Left ventricle myocardium inferior (tissue), 1 donor: ENCODE measurements around the gene GRIK4. TPM values are rescaled to one million over a fixed set of nuclear protein-coding genes. Genes with fewer than 3 reads are reported as not detected.

ENCODE experiments used
- DNase-seq: peaks from one replicate; pipeline ENCODE4 v3.0.0-alpha.2; 2020
- H3K27ac ChIP-seq: fragments of 200-600 bp; replicated peaks from 2 replicates; pipeline ENCODE4 v1.8.0; 2021
- H3K27me3 ChIP-seq: fragments of 200-600 bp; 2 replicates; pipeline ENCODE4 v1.8.0; 2021; ENCODE audit warnings: low read depth
- H3K36me3 ChIP-seq: fragments of 200-600 bp; 2 replicates; pipeline ENCODE4 v1.8.0; 2021
- H3K4me1 ChIP-seq: fragments of 200-600 bp; 2 replicates; pipeline ENCODE4 v1.8.0; 2021
- H3K4me3 ChIP-seq: fragments of 200-600 bp; 2 replicates; pipeline ENCODE4 v1.8.0; 2021; ENCODE audit warnings: mild to moderate bottlenecking, moderate library complexity
- H3K9me3 ChIP-seq: fragments of 200-600 bp; replicated peaks from 2 replicates; pipeline ENCODE4 v1.8.0; 2021
- CTCF ChIP-seq: fragments of 200-600 bp; IDR thresholded peaks from 2 replicates; pipeline ENCODE4 v1.8.0; 2021; ENCODE audit warnings: antibody characterized with exemption, mild to moderate bottlenecking, borderline replicate concordance
- intact Hi-C: fragments of 100-400 bp; cut with micrococcal nuclease; formaldehyde crosslinking; loops from one replicate; pipeline ENCODE4 v1.11.0; 2022
- total RNA-seq: library from RNA; stranded (reverse); fragmentation: NEBNext Ultra II Directional; extraction: Animal tissue kit (Norgen Biotek cat#: 25700); gene quantifications from one replicate; pipeline ENCODE4 v1.2.1, GENCODE V29; 2021
- donor health status: DM: no; HTN: yes; CAD: no; lungs with severe emphysema.

GRIK4 gene
- total RNA-seq, 1 donor from 2014 or later: 0.16 TPM

GRCh38 chr11:120830085-120830620, 318.6 kb downstream of the GRIK4 start:
- H3K27me3 ChIP-seq: peaks cover 98% of the 10 kb centered on the region

GRCh38 chr11:120832481-120833238, 321.1 kb downstream of the GRIK4 start:
- Histone ChIP-seq H3K9me3 (no peaks in the 10 kb centered on the region), H3K27me3 (peaks cover 98% of the 10 kb centered on the region), H3K36me3 (no peaks in the 10 kb centered on the region), H3K4me1 (no peaks in the 10 kb centered on the region), H3K27ac (no peak overlapping the region), H3K4me3 (no peak overlapping the region)
- DNase-seq: no peak
- no peak for TF ChIP-seq CTCF
- intact Hi-C loops: no loop called here

More at GRCh38 chr11:120830085-120830620, 318.6 kb downstream of the GRIK4 start:
- intact Hi-C loops: no loop called here
- Histone ChIP-seq H3K9me3 (no peaks in the 10 kb centered on the region), H3K4me1 (no peaks in the 10 kb centered on the region), H3K36me3 (no peaks in the 10 kb centered on the region), H3K4me3 (no peak overlapping the region), H3K27ac (no peak overlapping the region)
- no peak for DNase-seq
- no peak for TF ChIP-seq CTCF

GRCh38 chr11:120834686-120835210, 323.2 kb downstream of the GRIK4 start:
- TF ChIP-seq CTCF: no peak
- Histone ChIP-seq H3K9me3 (no peaks in the 10 kb centered on the region), H3K4me1 (no peaks in the 10 kb centered on the region), H3K27ac (no peak overlapping the region), H3K36me3 (no peaks in the 10 kb centered on the region), H3K4me3 (no peak overlapping the region), H3K27me3 (peaks cover 83% of the 10 kb centered on the region)
- DNase-seq: no peak
- intact Hi-C loops: no loop called here

GRCh38 chr11:120835601-120836228, 324.2 kb downstream of the GRIK4 start:
- no peaks in the 10 kb centered on the region for H3K9me3 ChIP-seq
- no peaks in the 10 kb centered on the region for H3K36me3 ChIP-seq
- no peak overlapping the region for H3K27ac ChIP-seq
- no peak overlapping the region for H3K4me3 ChIP-seq
- DNase-seq: no peak
- peaks cover 83% of the 10 kb centered on the region for H3K27me3 ChIP-seq
- no peaks in the 10 kb centered on the region for H3K4me1 ChIP-seq
- no peak for TF ChIP-seq CTCF
- intact Hi-C loops: no loop called here

GRCh38 chr11:120837696-120838095, 326.1 kb downstream of the GRIK4 start:
- Histone ChIP-seq H3K4me1 (no peaks in the 10 kb centered on the region), H3K27me3 (peaks cover 64% of the 10 kb centered on the region), H3K4me3 (no peak overlapping the region), H3K36me3 (no peaks in the 10 kb centered on the region), H3K27ac (no peak overlapping the region), H3K9me3 (no peaks in the 10 kb centered on the region)
- DNase-seq: no peak
- TF ChIP-seq CTCF: no peak
- intact Hi-C loops: no loop called here
